Upper lobe of left lung (tissue), 4 donors: ENCODE results near the gene SNRPA1.

Source experiments
- POLR2A ChIP-seq, 4 donors: fragments of 450-650 bp; IDR thresholded peaks; one replicate each; pipeline ENCODE4 v1.5.1; 2016 to 2017; ENCODE audit warnings: antibody characterized with exemption in 4 of 4, mild to moderate bottlenecking in 2 of 4
- POLR2AphosphoS5 ChIP-seq, 2 donors: sonication (generic); formaldehyde crosslinking; IDR thresholded peaks; one replicate each; pipeline ENCODE4 v1.5.1; 2017; ENCODE audit warnings: antibody characterized with exemption in 2 of 2
- TF ChIP-seq, protein P1 (sequence below), 6 experiments: fragments of 450-650 bp in 4 of 6; fragments of 200-600 bp in 2 of 6; sonication (generic) in 2 of 6; IDR thresholded peaks; one replicate each; pipeline ENCODE4 v1.5.1; 2016 to 2019; ENCODE audit warnings: antibody characterized with exemption in 6 of 6

GRCh38 chr15:101251830-101252820 lies 42.9 kb downstream of the SNRPA1 start, which contains the start of gene CHSY1:
- TF ChIP-seq, protein P1, sequence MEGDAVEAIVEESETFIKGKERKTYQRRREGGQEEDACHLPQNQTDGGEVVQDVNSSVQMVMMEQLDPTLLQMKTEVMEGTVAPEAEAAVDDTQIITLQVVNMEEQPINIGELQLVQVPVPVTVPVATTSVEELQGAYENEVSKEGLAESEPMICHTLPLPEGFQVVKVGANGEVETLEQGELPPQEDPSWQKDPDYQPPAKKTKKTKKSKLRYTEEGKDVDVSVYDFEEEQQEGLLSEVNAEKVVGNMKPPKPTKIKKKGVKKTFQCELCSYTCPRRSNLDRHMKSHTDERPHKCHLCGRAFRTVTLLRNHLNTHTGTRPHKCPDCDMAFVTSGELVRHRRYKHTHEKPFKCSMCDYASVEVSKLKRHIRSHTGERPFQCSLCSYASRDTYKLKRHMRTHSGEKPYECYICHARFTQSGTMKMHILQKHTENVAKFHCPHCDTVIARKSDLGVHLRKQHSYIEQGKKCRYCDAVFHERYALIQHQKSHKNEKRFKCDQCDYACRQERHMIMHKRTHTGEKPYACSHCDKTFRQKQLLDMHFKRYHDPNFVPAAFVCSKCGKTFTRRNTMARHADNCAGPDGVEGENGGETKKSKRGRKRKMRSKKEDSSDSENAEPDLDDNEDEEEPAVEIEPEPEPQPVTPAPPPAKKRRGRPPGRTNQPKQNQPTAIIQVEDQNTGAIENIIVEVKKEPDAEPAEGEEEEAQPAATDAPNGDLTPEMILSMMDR (IDR thresholded peaks at IDR 0.05) = peak in 5 of 6 experiments; percentile 20 to 57 (median 27)
- TF ChIP-seq POLR2AphosphoS5 (IDR thresholded peaks at IDR 0.05) = peak; percentile 96 to 97
- peak in 3 of 4 donors; percentile 61 to 91 (median 84) for TF ChIP-seq POLR2A (IDR thresholded peaks at IDR 0.05)
